Vagina (tissue), 2 donors: ENCODE measurements around the gene FAM181B. TPM values are rescaled to one million over a fixed set of nuclear protein-coding genes. Genes with fewer than 3 reads are reported as not detected.

ENCODE experiments used
- DNase-seq, 2 donors: peaks; one replicate each; pipeline ENCODE4 v3.0.0-alpha.2; 2017; ENCODE audit errors: extremely low spot score in 2 of 2
- H3K27ac ChIP-seq: fragments of 200-600 bp; sonication (generic); one replicate; pipeline ENCODE4 v1.5.1; 2019
- H3K27me3 ChIP-seq: fragments of 200-600 bp; sonication (generic); one replicate; pipeline ENCODE4 v1.5.1; 2019
- H3K36me3 ChIP-seq, 2 donors: fragments of 200-600 bp; sonication (generic); one replicate each; pipeline ENCODE4 v1.5.1; 2017 to 2019
- H3K4me1 ChIP-seq: fragments of 200-600 bp; sonication (generic); one replicate; pipeline ENCODE4 v1.5.1; 2019
- H3K4me3 ChIP-seq, 2 donors: fragments of 200-600 bp; sonication (generic); 1 replicate in 1 of 2; 2 replicates in 1 of 2; pipeline ENCODE4 v1.5.1; 2016 to 2019
- H3K9me3 ChIP-seq: fragments of 200-600 bp; sonication (generic); one replicate; pipeline ENCODE4 v1.5.1; 2019
- POLR2A ChIP-seq, 2 donors: fragments of 450-650 bp; IDR thresholded peaks; one replicate each; pipeline ENCODE4 v1.6.1; 2017; ENCODE audit warnings: antibody characterized with exemption in 2 of 2, mild to moderate bottlenecking in 2 of 2, moderate library complexity in 2 of 2
- POLR2AphosphoS5 ChIP-seq, 2 donors: sonication (generic); formaldehyde crosslinking; IDR thresholded peaks; one replicate each; pipeline ENCODE4 v1.9.0; 2017; ENCODE audit warnings: antibody characterized with exemption in 2 of 2, mild to moderate bottlenecking in 2 of 2, low read depth in 1 of 2; ENCODE audit not compliant: insufficient read depth in 1 of 2
- intact Hi-C: fragments of 100-400 bp; cut with DNase I; formaldehyde crosslinking; loops from one replicate; pipeline ENCODE4 v1.15.1; 2023
- total RNA-seq: library from RNA; depleted of rRNA; stranded (reverse); fragments of >200 nt; gene quantifications from one replicate; pipeline ENCODE4 v1.2.3, GENCODE V29; 2016
- TF ChIP-seq, protein P1 (sequence below), 3 experiments: fragments of 450-650 bp in 2 of 3; fragments of 200-600 bp in 1 of 3; sonication (generic) in 1 of 3; IDR thresholded peaks; one replicate each; pipeline ENCODE4 v1.5.1; 2017 to 2019; ENCODE audit warnings: antibody characterized with exemption in 3 of 3, mild to moderate bottlenecking in 2 of 3, moderate library complexity in 2 of 3

The FAM181B gene
- total RNA-seq, 1 donor from 2014 or later: 0.49 TPM

DNA sequence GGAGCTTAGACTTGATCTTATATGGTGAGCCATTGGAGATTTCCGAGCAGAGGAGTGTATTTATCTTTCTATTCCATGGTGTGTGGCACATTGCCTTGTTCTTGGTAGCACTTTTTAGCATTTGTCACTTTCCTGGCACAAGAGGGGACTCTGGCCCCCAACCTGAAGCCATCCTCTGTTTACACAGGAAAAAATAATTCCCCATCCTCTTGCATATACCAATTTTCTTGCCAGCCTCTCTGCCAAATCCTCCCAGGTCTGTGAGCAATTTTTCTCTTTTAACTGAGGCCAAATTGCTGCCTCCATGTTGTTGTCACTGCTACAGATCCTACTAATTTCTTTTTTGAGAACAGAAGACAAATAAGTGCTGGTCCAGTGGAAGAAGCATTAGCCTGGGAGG is 20.3 kb upstream of the FAM181B start:
- no peak overlapping the region for H3K4me3 ChIP-seq
- intact Hi-C loops: no loop called here
- H3K36me3 ChIP-seq: no peaks in the 10 kb centered on the region
- no peaks in the 10 kb centered on the region for H3K27me3 ChIP-seq
- TF ChIP-seq, protein P1, sequence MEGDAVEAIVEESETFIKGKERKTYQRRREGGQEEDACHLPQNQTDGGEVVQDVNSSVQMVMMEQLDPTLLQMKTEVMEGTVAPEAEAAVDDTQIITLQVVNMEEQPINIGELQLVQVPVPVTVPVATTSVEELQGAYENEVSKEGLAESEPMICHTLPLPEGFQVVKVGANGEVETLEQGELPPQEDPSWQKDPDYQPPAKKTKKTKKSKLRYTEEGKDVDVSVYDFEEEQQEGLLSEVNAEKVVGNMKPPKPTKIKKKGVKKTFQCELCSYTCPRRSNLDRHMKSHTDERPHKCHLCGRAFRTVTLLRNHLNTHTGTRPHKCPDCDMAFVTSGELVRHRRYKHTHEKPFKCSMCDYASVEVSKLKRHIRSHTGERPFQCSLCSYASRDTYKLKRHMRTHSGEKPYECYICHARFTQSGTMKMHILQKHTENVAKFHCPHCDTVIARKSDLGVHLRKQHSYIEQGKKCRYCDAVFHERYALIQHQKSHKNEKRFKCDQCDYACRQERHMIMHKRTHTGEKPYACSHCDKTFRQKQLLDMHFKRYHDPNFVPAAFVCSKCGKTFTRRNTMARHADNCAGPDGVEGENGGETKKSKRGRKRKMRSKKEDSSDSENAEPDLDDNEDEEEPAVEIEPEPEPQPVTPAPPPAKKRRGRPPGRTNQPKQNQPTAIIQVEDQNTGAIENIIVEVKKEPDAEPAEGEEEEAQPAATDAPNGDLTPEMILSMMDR (IDR thresholded peaks at IDR 0.05): no peak
- TF ChIP-seq POLR2AphosphoS5 (IDR thresholded peaks at IDR 0.05; ENCODE audit: insufficient read depth in 1 of 2, low read depth in 1 of 2) (no peak), POLR2A (IDR thresholded peaks at IDR 0.05) (no peak)
- no peaks in the 10 kb centered on the region for H3K9me3 ChIP-seq
- no peak overlapping the region for H3K27ac ChIP-seq
- DNase-seq: no peak
- H3K4me1 ChIP-seq: no peaks in the 10 kb centered on the region

DNA sequence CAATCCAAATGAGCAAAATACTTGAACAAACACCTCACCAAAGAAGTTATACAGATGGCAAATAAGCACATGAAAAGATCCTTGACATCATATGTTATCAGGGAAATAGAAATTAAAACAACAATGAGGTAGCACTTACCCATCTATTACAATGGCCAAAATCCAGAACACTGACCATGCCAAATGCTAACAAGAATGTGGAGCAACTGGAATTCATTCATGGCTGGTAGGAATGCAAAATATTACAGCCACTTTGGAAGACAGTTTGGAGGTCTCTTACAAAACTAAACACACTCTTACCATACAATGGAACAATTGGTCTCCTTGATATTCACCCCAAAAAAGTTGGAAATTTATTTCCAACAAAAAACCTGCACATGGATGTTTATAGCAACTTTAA is 19.1 kb upstream of the FAM181B start:
- no peak for DNase-seq
- Histone ChIP-seq H3K27me3 (no peaks in the 10 kb centered on the region), H3K27ac (no peak overlapping the region), H3K9me3 (no peaks in the 10 kb centered on the region), H3K4me1 (no peaks in the 10 kb centered on the region), H3K4me3 (no peak overlapping the region), H3K36me3 (no peaks in the 10 kb centered on the region)
- TF ChIP-seq, protein P1 (IDR thresholded peaks at IDR 0.05): no peak
- TF ChIP-seq POLR2AphosphoS5 (IDR thresholded peaks at IDR 0.05; ENCODE audit: insufficient read depth in 1 of 2, low read depth in 1 of 2) (no peak), POLR2A (IDR thresholded peaks at IDR 0.05) (no peak)
- intact Hi-C loops: no loop called here

DNA sequence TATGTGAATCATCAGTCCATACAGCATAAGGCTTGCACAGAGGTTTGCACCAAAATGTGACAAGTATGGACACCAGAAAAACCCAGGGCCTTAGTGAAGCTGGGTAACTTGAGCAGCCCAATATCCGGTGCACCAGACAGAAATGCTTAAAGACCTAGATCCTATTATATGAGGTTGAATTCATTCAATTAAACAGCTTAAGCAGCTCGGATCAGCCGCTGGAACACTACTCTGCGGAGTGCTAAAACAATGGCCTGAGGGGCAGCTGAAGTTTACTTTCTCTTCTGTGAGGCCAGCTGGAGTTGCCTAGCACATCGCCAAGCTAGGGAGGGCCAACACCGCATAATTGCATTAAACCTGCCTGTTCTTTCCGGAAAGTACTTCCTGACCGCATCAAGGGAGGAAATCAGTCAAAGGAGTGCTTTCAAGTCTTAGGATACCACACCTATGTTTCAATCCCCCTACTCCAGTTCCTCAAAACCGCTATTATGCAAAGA is 17.0 kb upstream of the FAM181B start:
- no peaks in the 10 kb centered on the region for H3K27me3 ChIP-seq
- no peak for DNase-seq
- intact Hi-C loops: no loop called here
- no peaks in the 10 kb centered on the region for H3K4me1 ChIP-seq
- no peaks in the 10 kb centered on the region for H3K9me3 ChIP-seq
- no peak overlapping the region for H3K27ac ChIP-seq
- TF ChIP-seq POLR2A (IDR thresholded peaks at IDR 0.05) (no peak), POLR2AphosphoS5 (IDR thresholded peaks at IDR 0.05; ENCODE audit: insufficient read depth in 1 of 2, low read depth in 1 of 2) (no peak)
- TF ChIP-seq, protein P1 (IDR thresholded peaks at IDR 0.05): no peak
- H3K4me3 ChIP-seq: no peak overlapping the region
- no peaks in the 10 kb centered on the region for H3K36me3 ChIP-seq

DNA sequence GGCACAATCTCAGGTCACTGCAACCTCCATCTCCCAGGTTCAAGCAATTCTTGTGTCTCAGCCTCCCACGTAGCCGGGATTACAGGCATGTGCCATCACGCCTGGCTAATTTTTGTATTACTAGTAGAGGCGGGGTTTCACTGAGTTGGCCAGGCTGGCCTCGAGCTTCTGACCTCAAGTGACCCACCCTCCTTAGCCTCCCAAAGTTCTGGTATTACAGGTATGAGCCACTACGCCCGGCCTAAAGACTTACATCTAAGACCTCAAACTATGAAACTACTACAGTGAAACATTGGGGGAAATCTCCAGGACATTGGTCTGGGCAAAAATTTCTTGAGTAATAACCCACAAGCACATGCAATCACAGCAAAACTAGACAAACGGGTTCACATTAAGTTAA is 13.8 kb upstream of the FAM181B start:
- Histone ChIP-seq H3K27me3 (no peaks in the 10 kb centered on the region), H3K4me1 (no peaks in the 10 kb centered on the region), H3K9me3 (no peaks in the 10 kb centered on the region), H3K4me3 (no peak overlapping the region), H3K27ac (no peak overlapping the region), H3K36me3 (no peaks in the 10 kb centered on the region)
- no peak for DNase-seq
- TF ChIP-seq, protein P1 (IDR thresholded peaks at IDR 0.05): no peak
- intact Hi-C loops: no loop called here

DNA sequence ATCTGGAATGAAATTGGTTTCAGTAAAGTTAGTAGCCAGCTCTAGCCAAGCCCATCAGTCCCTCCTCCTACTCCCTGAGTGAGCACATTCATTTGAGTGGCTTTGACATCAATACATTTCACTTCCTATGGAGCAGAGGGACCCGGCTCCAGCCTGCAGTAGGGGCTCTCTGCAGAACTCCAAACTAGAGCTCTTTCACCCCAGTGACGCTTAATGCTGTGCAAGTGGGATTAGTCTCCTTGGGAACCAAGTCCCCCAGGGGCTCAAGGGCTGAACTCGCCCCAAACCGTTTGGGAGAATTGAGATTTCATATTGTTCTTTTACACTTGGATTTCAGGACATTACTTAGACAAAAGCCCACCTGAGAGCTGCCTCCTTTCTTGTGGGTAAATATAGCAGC is 4.4 kb upstream of the FAM181B start:
- no peak overlapping the region for H3K4me3 ChIP-seq
- H3K27ac ChIP-seq: no peak overlapping the region
- H3K36me3 ChIP-seq: no peaks in the 10 kb centered on the region
- no peak for DNase-seq
- TF ChIP-seq POLR2A (IDR thresholded peaks at IDR 0.05) (no peak), POLR2AphosphoS5 (IDR thresholded peaks at IDR 0.05; ENCODE audit: insufficient read depth in 1 of 2, low read depth in 1 of 2) (no peak)
- TF ChIP-seq, protein P1 (IDR thresholded peaks at IDR 0.05): no peak
- H3K27me3 ChIP-seq: no peaks in the 10 kb centered on the region
- H3K9me3 ChIP-seq: no peaks in the 10 kb centered on the region
- intact Hi-C loops: no loop called here
- no peaks in the 10 kb centered on the region for H3K4me1 ChIP-seq
